NCI-H2107 (cell line): ENCODE data around the gene BLID.
A peak's percentile ranks its signal among the peaks of the same experiment; 100 is the strongest.

Experiments used
- DNase-seq: peaks from one replicate; lab custom pipeline; 2025; lab: John Stamatoyannopoulos, UW

Gene BLID

GRCh38 chr11:122081073-122081472 is 34.9 kb downstream of the BLID start:
- no peak for DNase-seq

DNA sequence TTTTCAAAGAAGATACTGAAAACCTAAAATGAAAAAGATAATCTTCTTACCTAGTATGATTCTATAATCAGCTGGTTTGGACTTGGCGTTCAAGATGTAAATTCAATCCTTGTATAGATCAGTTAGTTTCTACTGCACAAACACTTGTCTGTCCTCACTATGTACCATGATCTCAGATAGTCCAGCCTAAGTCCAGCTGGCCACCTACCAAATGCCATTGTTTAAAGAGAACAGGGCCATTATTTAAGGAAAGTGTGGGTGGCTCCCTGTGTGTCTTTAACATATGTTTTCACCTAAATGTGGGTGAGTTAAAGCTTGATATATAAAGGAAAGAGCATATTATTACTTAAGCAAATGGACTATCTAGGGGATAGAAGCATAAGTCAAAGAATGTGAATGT is 38.6 kb downstream of the BLID start:
- DNase-seq: no peak

- no peak for DNase-seq
Measured at GRCh38 chr11:122076512-122077120, 39.4 kb downstream of the BLID start.

DNA sequence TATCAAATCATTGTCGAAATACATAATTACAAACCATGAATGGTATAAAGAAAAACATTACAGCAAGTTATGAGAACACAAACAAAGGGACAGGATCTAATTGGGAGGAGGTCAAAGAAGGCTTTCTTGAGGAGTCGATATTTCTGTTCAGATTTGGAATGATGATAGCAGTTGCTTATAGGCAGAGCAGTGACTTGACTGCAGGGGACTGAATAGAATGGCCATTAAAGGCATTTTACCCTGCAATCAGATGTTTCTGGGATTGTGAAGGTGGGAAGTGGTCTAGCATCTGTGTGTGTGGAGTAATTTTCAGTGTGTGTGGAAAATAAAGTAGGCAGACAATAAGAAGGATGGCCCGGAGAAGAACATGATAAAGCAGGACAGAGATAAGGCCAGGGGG is 41.0 kb downstream of the BLID start:
- no peak for DNase-seq

GRCh38 chr11:122074022-122074421 is 42.0 kb downstream of the BLID start:
- no peak for DNase-seq

DNA sequence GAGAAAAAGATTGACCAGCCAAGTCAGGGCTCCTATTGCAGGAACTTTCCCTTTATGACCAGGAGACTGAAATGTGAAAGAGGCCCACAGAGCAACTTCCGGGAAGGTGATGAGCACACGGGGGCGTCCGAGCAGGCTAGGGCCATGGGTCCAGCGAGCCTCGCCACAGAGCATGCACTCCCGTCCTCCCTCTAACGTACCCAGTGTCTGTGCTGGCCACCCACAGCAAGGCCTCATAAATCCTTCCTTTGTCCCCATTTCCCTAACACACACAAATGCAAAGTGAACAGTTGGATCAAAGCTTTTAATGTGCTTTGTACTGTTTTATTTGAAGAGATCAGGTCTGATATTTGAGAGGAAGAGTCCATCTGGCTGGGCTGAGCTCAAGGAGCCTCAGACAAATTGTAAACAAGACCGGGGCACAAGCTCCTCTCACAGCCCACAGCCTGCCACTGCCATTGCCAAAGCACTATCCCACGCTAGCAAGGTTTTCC is 44.3 kb downstream of the BLID start:
- no peak for DNase-seq

DNA sequence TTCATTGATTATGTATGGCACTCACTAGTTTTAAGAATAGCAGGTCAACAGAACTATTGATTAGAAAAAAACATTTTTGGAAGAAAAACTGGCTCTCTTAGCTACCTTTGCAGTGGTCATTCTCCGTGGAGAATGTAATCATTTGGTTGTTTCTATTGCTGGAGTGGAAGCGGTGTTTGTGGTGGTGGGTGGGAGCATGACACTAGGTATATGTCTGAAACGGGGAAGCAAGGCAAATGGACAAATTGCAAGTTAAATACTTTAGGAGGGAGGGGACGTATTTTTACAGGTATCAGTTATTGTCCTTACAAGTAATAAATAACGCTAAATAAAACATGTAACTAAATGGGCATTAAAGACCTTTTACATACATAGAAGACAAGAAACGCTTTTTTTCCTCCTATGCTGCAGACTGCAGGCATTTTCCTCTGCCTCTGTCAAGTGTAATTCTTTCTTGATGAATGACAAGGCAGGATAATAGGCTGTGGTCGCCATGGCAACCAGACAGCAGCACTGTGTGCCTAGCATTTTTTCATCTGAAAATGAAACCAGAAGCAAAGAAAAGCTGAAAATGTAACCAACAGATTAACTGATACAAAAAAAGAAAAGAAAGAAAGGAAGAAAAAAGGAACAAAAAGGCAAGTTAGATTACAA is 46.2 kb downstream of the BLID start:
- DNase-seq: peak; percentile 3

DNA sequence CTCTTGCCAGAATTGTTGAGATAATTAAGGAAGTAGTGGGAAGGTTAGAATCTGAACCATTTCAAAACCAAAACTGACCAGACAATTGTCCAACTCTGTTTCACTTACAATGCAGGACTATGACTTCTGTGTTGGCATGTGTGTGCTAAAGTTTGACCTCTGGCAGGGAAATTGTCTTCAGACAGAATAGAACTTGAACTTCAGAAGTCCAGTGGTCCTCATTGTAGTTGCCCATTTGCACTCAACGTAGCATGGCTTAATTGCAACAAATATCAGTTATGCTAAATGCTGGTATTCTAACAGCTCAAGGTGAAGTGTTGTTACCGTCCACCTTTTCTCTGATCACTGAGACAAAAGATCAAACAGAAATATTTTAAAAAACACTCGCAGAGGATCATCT is 47.2 kb downstream of the BLID start:
- no peak for DNase-seq

DNA sequence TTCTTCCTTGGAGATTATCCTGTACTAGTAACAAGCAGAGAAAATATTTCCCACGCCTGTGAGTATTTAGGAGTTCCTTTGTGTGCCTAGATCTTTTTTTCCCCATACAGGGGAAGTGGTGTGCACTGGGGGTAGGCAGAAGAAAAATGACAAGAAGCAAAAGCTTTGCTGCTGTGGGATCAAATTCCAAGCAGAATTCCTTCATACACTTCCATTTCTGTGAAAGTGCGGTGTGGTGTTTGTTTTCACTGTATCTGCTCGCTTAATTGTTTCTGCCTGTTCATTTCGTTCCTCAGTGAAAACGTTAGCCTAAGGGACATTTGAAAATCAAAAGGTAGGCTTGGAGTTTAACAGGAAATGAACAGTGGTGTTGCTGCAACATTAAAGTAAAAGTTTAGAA is 47.9 kb downstream of the BLID start:
- DNase-seq: no peak
